ENCODE measurements around the gene ETV5.

DNA sequence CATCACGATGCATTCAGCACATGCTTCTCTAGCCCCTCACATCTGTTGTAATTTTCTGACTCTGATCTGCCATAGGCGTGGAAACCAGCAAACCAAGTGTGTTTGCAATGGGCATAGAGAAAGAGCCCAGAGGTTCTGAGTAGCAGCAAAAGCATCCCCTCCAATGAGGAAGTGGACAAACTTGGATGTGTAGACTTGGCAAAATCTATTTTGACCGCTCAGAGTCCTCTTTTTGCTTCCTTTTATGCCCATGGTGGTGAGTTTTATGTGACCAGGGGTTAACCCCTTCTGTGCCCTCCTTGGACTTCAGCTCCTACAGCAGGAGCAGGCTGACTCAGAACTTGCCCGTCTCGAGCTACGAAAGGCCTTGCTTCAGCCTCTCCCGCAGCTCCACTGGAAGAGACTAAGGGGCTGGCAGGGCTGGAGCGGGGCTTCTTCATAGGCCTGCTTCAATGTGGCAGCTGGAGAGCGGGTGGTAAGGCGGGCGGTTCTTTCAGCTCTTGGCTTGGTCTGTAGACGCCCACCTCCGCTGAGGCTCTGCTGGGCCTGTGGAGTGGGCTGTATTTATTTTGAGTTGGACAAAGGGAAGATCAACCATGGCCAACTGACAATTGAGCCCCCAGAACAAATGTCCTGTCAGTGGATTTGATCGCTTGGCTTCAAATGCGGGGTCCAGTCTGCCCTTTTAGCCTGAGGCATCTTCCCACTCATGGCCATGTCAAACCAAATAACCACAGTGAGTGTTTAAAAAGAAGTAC is 6.5 kb upstream of the ETV5 start:
- TF ChIP-seq, protein P1, sequence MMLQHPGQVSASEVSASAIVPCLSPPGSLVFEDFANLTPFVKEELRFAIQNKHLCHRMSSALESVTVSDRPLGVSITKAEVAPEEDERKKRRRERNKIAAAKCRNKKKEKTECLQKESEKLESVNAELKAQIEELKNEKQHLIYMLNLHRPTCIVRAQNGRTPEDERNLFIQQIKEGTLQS (IDR thresholded peaks at IDR 0.05; ENCODE audit: borderline replicate concordance, extremely low read depth, low read depth, low read length), result no peak
- TF ChIP-seq TBL1XR1 (IDR thresholded peaks at IDR 0.05; ENCODE audit: low read depth, low read length) (no peak), EED (IDR thresholded peaks at IDR 0.05; ENCODE audit: low read depth) (no peak), POLR2A (IDR thresholded peaks at IDR 0.05; ENCODE audit: low read depth, low read length) (no peak), CTCF (IDR thresholded peaks at IDR 0.05 in 2 of 3, conservative IDR thresholded peaks at IDR 0.05 in 1 of 3; ENCODE audit: control insufficient read depth in 2 of 3, extremely low read depth in 1 of 3, insufficient read depth in 1 of 3, low read depth in 3 of 3, low read length in 3 of 3) (no peak), SUZ12 (IDR thresholded peaks at IDR 0.05; ENCODE audit: unreplicated experiment) (no peak), SIN3A (IDR thresholded peaks at IDR 0.05; ENCODE audit: low read depth, low read length) (no peak), RAD21 (IDR thresholded peaks at IDR 0.05; ENCODE audit: insufficient read depth, low read depth, low read length) (no peak), POLR2AphosphoS5 (IDR thresholded peaks at IDR 0.05; ENCODE audit: low read length) (no peak), FOS (IDR thresholded peaks at IDR 0.05; ENCODE audit: borderline replicate concordance, extremely low read depth, insufficient read length) (no peak), SMARCA5 (IDR thresholded peaks at IDR 0.05) (no peak), SRF (IDR thresholded peaks at IDR 0.05; ENCODE audit: low read depth in 2 of 2, low read length in 2 of 2) (no peak), EZH2 (IDR thresholded peaks at IDR 0.05; ENCODE audit: borderline replicate concordance, control insufficient read depth, low read depth, low read length) (no peak)
- TF ChIP-seq, protein P2, sequence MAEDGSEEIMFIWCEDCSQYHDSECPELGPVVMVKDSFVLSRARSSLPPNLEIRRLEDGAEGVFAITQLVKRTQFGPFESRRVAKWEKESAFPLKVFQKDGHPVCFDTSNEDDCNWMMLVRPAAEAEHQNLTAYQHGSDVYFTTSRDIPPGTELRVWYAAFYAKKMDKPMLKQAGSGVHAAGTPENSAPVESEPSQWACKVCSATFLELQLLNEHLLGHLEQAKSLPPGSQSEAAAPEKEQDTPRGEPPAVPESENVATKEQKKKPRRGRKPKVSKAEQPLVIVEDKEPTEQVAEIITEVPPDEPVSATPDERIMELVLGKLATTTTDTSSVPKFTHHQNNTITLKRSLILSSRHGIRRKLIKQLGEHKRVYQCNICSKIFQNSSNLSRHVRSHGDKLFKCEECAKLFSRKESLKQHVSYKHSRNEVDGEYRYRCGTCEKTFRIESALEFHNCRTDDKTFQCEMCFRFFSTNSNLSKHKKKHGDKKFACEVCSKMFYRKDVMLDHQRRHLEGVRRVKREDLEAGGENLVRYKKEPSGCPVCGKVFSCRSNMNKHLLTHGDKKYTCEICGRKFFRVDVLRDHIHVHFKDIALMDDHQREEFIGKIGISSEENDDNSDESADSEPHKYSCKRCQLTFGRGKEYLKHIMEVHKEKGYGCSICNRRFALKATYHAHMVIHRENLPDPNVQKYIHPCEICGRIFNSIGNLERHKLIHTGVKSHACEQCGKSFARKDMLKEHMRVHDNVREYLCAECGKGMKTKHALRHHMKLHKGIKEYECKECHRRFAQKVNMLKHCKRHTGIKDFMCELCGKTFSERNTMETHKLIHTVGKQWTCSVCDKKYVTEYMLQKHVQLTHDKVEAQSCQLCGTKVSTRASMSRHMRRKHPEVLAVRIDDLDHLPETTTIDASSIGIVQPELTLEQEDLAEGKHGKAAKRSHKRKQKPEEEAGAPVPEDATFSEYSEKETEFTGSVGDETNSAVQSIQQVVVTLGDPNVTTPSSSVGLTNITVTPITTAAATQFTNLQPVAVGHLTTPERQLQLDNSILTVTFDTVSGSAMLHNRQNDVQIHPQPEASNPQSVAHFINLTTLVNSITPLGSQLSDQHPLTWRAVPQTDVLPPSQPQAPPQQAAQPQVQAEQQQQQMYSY (CRISPR knock-in tag; IDR thresholded peaks at IDR 0.05), result no peak

Data from GM12878 (cell line).